PC-9 (cell line): ENCODE measurements around the gene AIMP1. TPM values are rescaled to one million over a fixed set of nuclear protein-coding genes. Genes with fewer than 3 reads are reported as not detected.

Experiments
- BruUV-seq: library from RNA; stranded (reverse); fragments of 400-500 nt; replicated peaks from 2 replicates; lab custom pipeline; 2021; lab: Mats Ljungman, UMichigan
- CTCF ChIA-PET: fragments of 300-600 bp; sonication (Branson Sonifier 250); formaldehyde crosslinking; loops from one replicate; lab custom pipeline; 2022; ENCODE audit warnings: antibody characterized with exemption; lab: Charles Lee
- POLR2A ChIA-PET: fragments of 300-600 bp; sonication (Branson Sonifier 250); formaldehyde crosslinking; loops from one replicate; lab custom pipeline; 2022; ENCODE audit warnings: antibody characterized with exemption; ENCODE audit not compliant: unreplicated experiment; lab: Charles Lee
- DNase-seq, 2 experiments: peaks; one replicate each; pipeline versions ENCODE4 v3.0.0 to v3.0.0-alpha.2; 2015 to 2022; ENCODE audit warnings: mixed read lengths in 1 of 2
- H2AFZ ChIP-seq: fragments of 200-600 bp; sonication (generic); 2 replicates; pipeline ENCODE4 v1.8.1; 2017; ENCODE audit warnings: antibody characterized with exemption
- H3F3A ChIP-seq: fragments of 200-600 bp; sonication (generic); 2 replicates; pipeline ENCODE4 v1.8.1; 2017; ENCODE audit warnings: antibody characterized with exemption, mild to moderate bottlenecking, low read depth; ENCODE audit not compliant: insufficient read depth
- H3K27ac ChIP-seq: fragments of 200-600 bp; sonication (generic); 2 replicates; pipeline ENCODE4 v1.6.1; 2016; ENCODE audit warnings: mixed run types
- H3K27me3 ChIP-seq: fragments of 200-600 bp; sonication (generic); 2 replicates; pipeline ENCODE4 v1.6.1; 2016; ENCODE audit warnings: low read depth, mixed run types; ENCODE audit not compliant: insufficient read depth
- H3K36me3 ChIP-seq: fragments of 200-600 bp; sonication (generic); 2 replicates; pipeline ENCODE4 v1.6.1; 2016; ENCODE audit warnings: low read depth, mixed run types
- H3K4me1 ChIP-seq: fragments of 200-600 bp; sonication (generic); replicated peaks from 2 replicates; pipeline ENCODE4 v1.6.1; 2016; ENCODE audit warnings: mixed run types; ENCODE audit not compliant: insufficient read depth
- H3K4me2 ChIP-seq: fragments of 200-600 bp; sonication (generic); 2 replicates; pipeline ENCODE4 v1.6.1; 2017; ENCODE audit warnings: mixed run types
- H3K4me3 ChIP-seq: fragments of 200-600 bp; sonication (generic); 2 replicates; pipeline ENCODE4 v1.6.1; 2016; ENCODE audit warnings: mixed run types
- H3K79me2 ChIP-seq: fragments of 200-600 bp; sonication (generic); 2 replicates; pipeline ENCODE4 v1.6.1; 2017; ENCODE audit warnings: low read depth, mixed run types
- H3K9me2 ChIP-seq: fragments of 200-600 bp; sonication (generic); 2 replicates; pipeline ENCODE4 v1.8.1; 2017; ENCODE audit warnings: mild to moderate bottlenecking; ENCODE audit not compliant: insufficient read depth
- H3K9me3 ChIP-seq: fragments of 200-600 bp; sonication (generic); 2 replicates; pipeline ENCODE4 v1.8.1; 2016; ENCODE audit warnings: low read depth; ENCODE audit not compliant: insufficient read depth
- H4K20me1 ChIP-seq: fragments of 200-600 bp; sonication (generic); 2 replicates; pipeline ENCODE4 v1.8.1; 2017; ENCODE audit not compliant: insufficient read depth
- EZH2 ChIP-seq: fragments of 200-600 bp; sonication (generic); IDR thresholded peaks from 2 replicates; pipeline ENCODE4 v1.8.0; 2017; ENCODE audit warnings: antibody characterized with exemption, low read depth
- intact Hi-C: fragments of 100-400 bp; cut with micrococcal nuclease; formaldehyde crosslinking; loops from one replicate; pipeline ENCODE4 v1.10.0; 2022; ENCODE audit not compliant: unreplicated experiment
- total RNA-seq: library from RNA; stranded (reverse); gene quantifications from 2 replicates; pipeline ENCODE4 v1.2.3, GENCODE V29; 2021
- TF ChIP-seq, protein P1 (sequence below): fragments of 200-600 bp; sonication (generic); conservative IDR thresholded peaks from 2 replicates; pipeline ENCODE4 v1.6.1; 2017; ENCODE audit warnings: mixed run types, antibody characterized with exemption, mild to moderate bottlenecking, moderate library complexity

Gene AIMP1
- total RNA-seq, 1 experiment from 2014 or later: 47.0 TPM

DNA sequence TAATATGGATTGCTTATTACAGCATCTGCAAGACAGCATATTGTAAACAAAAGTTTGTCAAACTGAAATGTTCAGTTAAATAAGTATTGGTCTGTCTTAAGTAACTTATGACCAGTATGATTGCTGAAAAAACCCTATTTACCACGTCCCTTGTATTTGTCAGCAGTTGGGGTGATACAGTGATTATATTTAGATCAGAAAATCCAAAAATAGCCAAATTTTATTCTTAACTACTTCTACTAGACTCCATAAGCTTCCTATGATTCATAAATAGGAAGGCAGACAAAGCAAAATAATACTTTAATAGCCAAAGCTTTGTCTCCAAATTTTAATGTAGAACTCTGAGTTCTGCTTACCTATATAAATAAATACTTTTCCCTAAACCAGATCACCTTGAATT is 45.6 kb upstream of the AIMP1 start:
- H3K4me2 ChIP-seq: no peak overlapping the region
- CTCF ChIA-PET: no interaction called here
- no peaks in the 10 kb centered on the region for H3K4me1 ChIP-seq
- intact Hi-C loops: no loop called here
- no TSS peak for BruUV-seq
- H3F3A ChIP-seq: no peaks in the 10 kb centered on the region
- TF ChIP-seq, protein P1, sequence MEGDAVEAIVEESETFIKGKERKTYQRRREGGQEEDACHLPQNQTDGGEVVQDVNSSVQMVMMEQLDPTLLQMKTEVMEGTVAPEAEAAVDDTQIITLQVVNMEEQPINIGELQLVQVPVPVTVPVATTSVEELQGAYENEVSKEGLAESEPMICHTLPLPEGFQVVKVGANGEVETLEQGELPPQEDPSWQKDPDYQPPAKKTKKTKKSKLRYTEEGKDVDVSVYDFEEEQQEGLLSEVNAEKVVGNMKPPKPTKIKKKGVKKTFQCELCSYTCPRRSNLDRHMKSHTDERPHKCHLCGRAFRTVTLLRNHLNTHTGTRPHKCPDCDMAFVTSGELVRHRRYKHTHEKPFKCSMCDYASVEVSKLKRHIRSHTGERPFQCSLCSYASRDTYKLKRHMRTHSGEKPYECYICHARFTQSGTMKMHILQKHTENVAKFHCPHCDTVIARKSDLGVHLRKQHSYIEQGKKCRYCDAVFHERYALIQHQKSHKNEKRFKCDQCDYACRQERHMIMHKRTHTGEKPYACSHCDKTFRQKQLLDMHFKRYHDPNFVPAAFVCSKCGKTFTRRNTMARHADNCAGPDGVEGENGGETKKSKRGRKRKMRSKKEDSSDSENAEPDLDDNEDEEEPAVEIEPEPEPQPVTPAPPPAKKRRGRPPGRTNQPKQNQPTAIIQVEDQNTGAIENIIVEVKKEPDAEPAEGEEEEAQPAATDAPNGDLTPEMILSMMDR: no peak
- no peak for TF ChIP-seq EZH2
- no peaks in the 10 kb centered on the region for H4K20me1 ChIP-seq
- no peak overlapping the region for H3K27ac ChIP-seq
- no peaks in the 10 kb centered on the region for H3K27me3 ChIP-seq
- no peak overlapping the region for H2AFZ ChIP-seq
- no peak for DNase-seq
- H3K36me3 ChIP-seq: no peaks in the 10 kb centered on the region
- no peaks in the 10 kb centered on the region for H3K79me2 ChIP-seq
- POLR2A ChIA-PET: interaction anchor here (0.6 kb wide), 1 partner anchor 635 kb away, joined by 9 read pairs; no protein-coding TSS in a partner anchor
- no peaks in the 10 kb centered on the region for H3K9me2 ChIP-seq
- no peak overlapping the region for H3K4me3 ChIP-seq
- H3K9me3 ChIP-seq: no peaks in the 10 kb centered on the region

GRCh38 chr4:106273831-106274230 is 42.5 kb upstream of the AIMP1 start:
- Histone ChIP-seq H4K20me1 (no peaks in the 10 kb centered on the region), H3K9me2 (no peaks in the 10 kb centered on the region), H3F3A (no peaks in the 10 kb centered on the region), H3K27ac (no peak overlapping the region), H3K36me3 (no peaks in the 10 kb centered on the region), H3K9me3 (no peaks in the 10 kb centered on the region), H2AFZ (no peak overlapping the region), H3K4me1 (no peaks in the 10 kb centered on the region), H3K4me3 (no peak overlapping the region), H3K79me2 (no peaks in the 10 kb centered on the region), H3K27me3 (no peaks in the 10 kb centered on the region), H3K4me2 (no peak overlapping the region)
- intact Hi-C loops: no loop called here
- CTCF ChIA-PET: no interaction called here
- no peak for DNase-seq
- POLR2A ChIA-PET: no interaction called here
- TF ChIP-seq, protein P1: no peak
- no TSS peak for BruUV-seq

DNA sequence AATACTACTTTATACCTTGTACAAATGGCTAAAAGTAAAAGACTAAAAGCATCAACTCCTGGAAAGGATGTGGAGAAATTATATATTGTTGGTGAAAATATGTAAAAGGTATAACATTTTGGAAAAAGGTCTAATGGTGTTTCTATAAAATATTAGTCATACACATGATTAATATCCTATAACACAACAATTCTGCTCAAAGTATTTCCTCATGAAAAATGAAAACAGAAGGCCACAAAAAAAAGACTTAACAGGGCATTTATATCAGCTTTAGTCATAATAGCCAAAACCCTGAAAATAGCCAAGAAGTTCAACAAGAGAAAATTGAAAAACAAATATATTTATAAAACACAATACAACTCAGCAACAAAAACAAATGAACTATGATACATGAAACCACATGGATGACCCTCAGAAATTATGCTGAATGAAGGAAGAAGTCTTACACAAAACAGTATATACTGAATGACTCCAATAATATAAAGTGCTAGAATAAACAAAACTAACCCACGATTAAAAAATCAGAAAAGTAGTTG is 39.1 kb upstream of the AIMP1 start:
- no TSS peak for BruUV-seq
- no peaks in the 10 kb centered on the region for H3K27me3 ChIP-seq
- no peak overlapping the region for H3K4me2 ChIP-seq
- H3K9me3 ChIP-seq: no peaks in the 10 kb centered on the region
- H3F3A ChIP-seq: no peaks in the 10 kb centered on the region
- TF ChIP-seq, protein P1: no peak
- no peak for TF ChIP-seq EZH2
- no peak overlapping the region for H3K27ac ChIP-seq
- H3K9me2 ChIP-seq: no peaks in the 10 kb centered on the region
- H4K20me1 ChIP-seq: no peaks in the 10 kb centered on the region
- H3K4me3 ChIP-seq: no peak overlapping the region
- H3K36me3 ChIP-seq: no peaks in the 10 kb centered on the region
- DNase-seq: no peak
- no peaks in the 10 kb centered on the region for H3K4me1 ChIP-seq
- ChIA-PET POLR2A (no interaction called here), CTCF (no interaction called here)
- no peak overlapping the region for H2AFZ ChIP-seq
- intact Hi-C loops: no loop called here
- H3K79me2 ChIP-seq: no peaks in the 10 kb centered on the region
